Embryonic facial prominence (tissue), 1 donor: ENCODE results near the gene FBXW5.

Experiments used
- DNase-seq: peaks from one replicate; pipeline ENCODE4 v3.0.0-alpha.2; 2016; ENCODE audit errors: extremely low spot score

FBXW5 gene

GRCh38 chr9:136978073-136978864 is 33.7 kb upstream of the FBXW5 start:
- DNase-seq: no peak

- no peak for DNase-seq
Observed at GRCh38 chr9:136977649-136978072, 33.1 kb upstream of the FBXW5 start.

GRCh38 chr9:136977223-136977622 is 32.7 kb upstream of the FBXW5 start, which contains the start of gene PTGDS:
Gene PTGDS, plus strand, starts transcription at chr9:136977504. Its CDS starts 75 bp downstream, at chr9:136977579.
- no peak for DNase-seq

GRCh38 chr9:136975644-136976043 is 31.1 kb upstream of the FBXW5 start:
- no peak for DNase-seq

GRCh38 chr9:136974817-136975535 is 30.4 kb upstream of the FBXW5 start:
- DNase-seq: no peak

GRCh38 chr9:136973618-136974617 is 29.4 kb upstream of the FBXW5 start:
- no peak for DNase-seq

- DNase-seq: no peak
Observed at GRCh38 chr9:136972743-136973142, 28.2 kb upstream of the FBXW5 start.

GRCh38 chr9:136972335-136972734 is 27.8 kb upstream of the FBXW5 start:
- no peak for DNase-seq

GRCh38 chr9:136971746-136972145 is 27.2 kb upstream of the FBXW5 start:
- DNase-seq: no peak

- no peak for DNase-seq
Observed at GRCh38 chr9:136970361-136970760, 25.8 kb upstream of the FBXW5 start.

- no peak for DNase-seq
Observed at GRCh38 chr9:136969774-136970173, 25.2 kb upstream of the FBXW5 start.

GRCh38 chr9:136969150-136969549 is 24.6 kb upstream of the FBXW5 start:
- DNase-seq: no peak

- DNase-seq: no peak
Observed at GRCh38 chr9:136968333-136969127, 24.0 kb upstream of the FBXW5 start.

- no peak for DNase-seq
Observed at GRCh38 chr9:136965771-136966484, 21.4 kb upstream of the FBXW5 start.

GRCh38 chr9:136964833-136965422 is 20.4 kb upstream of the FBXW5 start:
- DNase-seq: no peak

- DNase-seq: no peak
Observed at GRCh38 chr9:136964171-136964689, 19.7 kb upstream of the FBXW5 start.

- DNase-seq: no peak
Observed at GRCh38 chr9:136963751-136964150, 19.2 kb upstream of the FBXW5 start.

- DNase-seq: no peak
Observed at GRCh38 chr9:136963341-136963740, 18.8 kb upstream of the FBXW5 start.

- no peak for DNase-seq
Observed at GRCh38 chr9:136962701-136963248, 18.2 kb upstream of the FBXW5 start.
